ENCODE measurements around the gene SSBP2.

The SSBP2 gene

GRCh38 chr5:81776258-81776657, 25.4 kb upstream of the SSBP2 start:
- no peaks in the 10 kb centered on the region for H3K27me3 Mint-ChIP-seq
- no peak for ATAC-seq
- H3K4me1 Mint-ChIP-seq: peaks cover 20% of the 10 kb centered on the region

GRCh38 chr5:81774374-81774773, 23.5 kb upstream of the SSBP2 start:
- no peaks in the 10 kb centered on the region for H3K27me3 Mint-ChIP-seq

More at GRCh38 chr5:81776258-81776657, 25.4 kb upstream of the SSBP2 start:
- no peaks in the 10 kb centered on the region for H3K9me3 Mint-ChIP-seq
- no peak overlapping the region for H3K27ac Mint-ChIP-seq
- DNase-seq: no peak
- H3K4me3 Mint-ChIP-seq: no peak overlapping the region

GRCh38 chr5:81773574-81773973, 22.7 kb upstream of the SSBP2 start:
- DNase-seq: no peak
- Mint-ChIP-seq H3K4me3 (no peak overlapping the region), H3K4me1 (peaks cover 5% of the 10 kb centered on the region), H3K9me3 (peaks cover 0 to 7% of the 10 kb centered on the region in 2 donors), H3K27me3 (no peaks in the 10 kb centered on the region), H3K27ac (no peak overlapping the region)
- ATAC-seq: no peak

More at GRCh38 chr5:81774374-81774773, 23.5 kb upstream of the SSBP2 start:
- DNase-seq (no peak), ATAC-seq (no peak)
- no peak overlapping the region for H3K4me3 Mint-ChIP-seq
- peaks cover 11% of the 10 kb centered on the region for H3K4me1 Mint-ChIP-seq
- no peak overlapping the region for H3K27ac Mint-ChIP-seq
- peaks cover 0 to 7% of the 10 kb centered on the region in 2 donors for H3K9me3 Mint-ChIP-seq

GRCh38 chr5:81773161-81773560, 22.3 kb upstream of the SSBP2 start:
- Mint-ChIP-seq H3K27me3 (no peaks in the 10 kb centered on the region), H3K4me3 (no peak overlapping the region), H3K9me3 (peaks cover 0 to 7% of the 10 kb centered on the region in 2 donors), H3K27ac (peak overlapping the region in 1 of 2 donors; percentile 42), H3K4me1 (peaks cover under 1% of the 10 kb centered on the region)
- ATAC-seq: no peak
- DNase-seq: no peak

- Mint-ChIP-seq H3K27me3 (no peaks in the 10 kb centered on the region), H3K4me1 (no peaks in the 10 kb centered on the region), H3K27ac (no peak overlapping the region), H3K4me3 (no peak overlapping the region), H3K9me3 (peaks cover 0 to 7% of the 10 kb centered on the region in 2 donors)
- DNase-seq (no peak), ATAC-seq (no peak)
Measured at GRCh38 chr5:81772488-81772887, 21.6 kb upstream of the SSBP2 start.

- peaks cover 0 to 7% of the 10 kb centered on the region in 2 donors for H3K9me3 Mint-ChIP-seq
- H3K27ac Mint-ChIP-seq: no peak overlapping the region
- H3K27me3 Mint-ChIP-seq: no peaks in the 10 kb centered on the region
- ATAC-seq (no peak), DNase-seq (no peak)
- H3K4me1 Mint-ChIP-seq: no peaks in the 10 kb centered on the region
- H3K4me3 Mint-ChIP-seq: no peak overlapping the region
Measured at GRCh38 chr5:81768935-81769452, 18.1 kb upstream of the SSBP2 start.

GRCh38 chr5:81767938-81768337, 17.0 kb upstream of the SSBP2 start:
- DNase-seq (no peak), ATAC-seq (no peak)
- Mint-ChIP-seq H3K27ac (no peak overlapping the region), H3K4me1 (no peaks in the 10 kb centered on the region), H3K9me3 (peaks cover 0 to 7% of the 10 kb centered on the region in 2 donors), H3K27me3 (no peaks in the 10 kb centered on the region), H3K4me3 (no peak overlapping the region)

GRCh38 chr5:81767097-81767496, 16.2 kb upstream of the SSBP2 start:
- Mint-ChIP-seq H3K4me1 (no peaks in the 10 kb centered on the region), H3K27me3 (no peaks in the 10 kb centered on the region), H3K27ac (no peak overlapping the region), H3K9me3 (peaks cover 0 to 7% of the 10 kb centered on the region in 2 donors), H3K4me3 (no peak overlapping the region)
- DNase-seq (no peak), ATAC-seq (no peak)

- Mint-ChIP-seq H3K27me3 (no peaks in the 10 kb centered on the region), H3K4me1 (no peaks in the 10 kb centered on the region), H3K4me3 (no peak overlapping the region), H3K9me3 (peaks cover 0 to 7% of the 10 kb centered on the region in 2 donors), H3K27ac (no peak overlapping the region)
- no peak for ATAC-seq
- no peak for DNase-seq
Measured at GRCh38 chr5:81766611-81767010, 15.7 kb upstream of the SSBP2 start.

- H3K27ac Mint-ChIP-seq: no peak overlapping the region
- no peak for ATAC-seq
Measured at GRCh38 chr5:81763294-81763928, 12.5 kb upstream of the SSBP2 start.

GRCh38 chr5:81762853-81763252, 12.0 kb upstream of the SSBP2 start:
- Mint-ChIP-seq H3K27ac (no peak overlapping the region), H3K9me3 (no peaks in the 10 kb centered on the region), H3K4me3 (no peak overlapping the region), H3K27me3 (no peaks in the 10 kb centered on the region), H3K4me1 (peaks cover 7% of the 10 kb centered on the region)
- ATAC-seq (no peak), DNase-seq (no peak)

More at GRCh38 chr5:81763294-81763928, 12.5 kb upstream of the SSBP2 start:
- peaks cover 7% of the 10 kb centered on the region for H3K4me1 Mint-ChIP-seq
- H3K27me3 Mint-ChIP-seq: no peaks in the 10 kb centered on the region
- no peak overlapping the region for H3K4me3 Mint-ChIP-seq
- DNase-seq: no peak
- H3K9me3 Mint-ChIP-seq: no peaks in the 10 kb centered on the region

- Mint-ChIP-seq H3K4me1 (peaks cover 7% of the 10 kb centered on the region), H3K9me3 (no peaks in the 10 kb centered on the region), H3K4me3 (no peak overlapping the region), H3K27ac (no peak overlapping the region), H3K27me3 (no peaks in the 10 kb centered on the region)
- DNase-seq: no peak
- no peak for ATAC-seq
Measured at GRCh38 chr5:81762401-81762800, 11.5 kb upstream of the SSBP2 start.

- Mint-ChIP-seq H3K9me3 (no peaks in the 10 kb centered on the region), H3K27ac (no peak overlapping the region), H3K27me3 (no peaks in the 10 kb centered on the region), H3K4me1 (peaks cover 7% of the 10 kb centered on the region), H3K4me3 (no peak overlapping the region)
- DNase-seq: no peak
- no peak for ATAC-seq
Measured at GRCh38 chr5:81761970-81762369, 11.1 kb upstream of the SSBP2 start.

GRCh38 chr5:81761270-81761669, 10.4 kb upstream of the SSBP2 start:
- Mint-ChIP-seq H3K27ac (no peak overlapping the region), H3K4me3 (no peak overlapping the region), H3K27me3 (no peaks in the 10 kb centered on the region), H3K4me1 (peaks cover 7% of the 10 kb centered on the region), H3K9me3 (no peaks in the 10 kb centered on the region)
- ATAC-seq (no peak), DNase-seq (no peak)

GRCh38 chr5:81760521-81760920, 9.6 kb upstream of the SSBP2 start:
- no peak for DNase-seq
- H3K4me1 Mint-ChIP-seq: peaks cover 7% of the 10 kb centered on the region

GRCh38 chr5:81759632-81760005, 8.7 kb upstream of the SSBP2 start:
- Mint-ChIP-seq H3K27me3 (no peaks in the 10 kb centered on the region), H3K4me3 (no peak overlapping the region), H3K27ac (no peak overlapping the region), H3K9me3 (no peaks in the 10 kb centered on the region), H3K4me1 (peaks cover 7% of the 10 kb centered on the region)
- ATAC-seq (no peak), DNase-seq (no peak)

More at GRCh38 chr5:81760521-81760920, 9.6 kb upstream of the SSBP2 start:
- ATAC-seq: no peak
- no peaks in the 10 kb centered on the region for H3K27me3 Mint-ChIP-seq
- H3K27ac Mint-ChIP-seq: no peak overlapping the region
- no peak overlapping the region for H3K4me3 Mint-ChIP-seq
- H3K9me3 Mint-ChIP-seq: no peaks in the 10 kb centered on the region

- H3K27ac Mint-ChIP-seq: no peak overlapping the region
- DNase-seq (no peak), ATAC-seq (no peak)
- H3K4me1 Mint-ChIP-seq: peaks cover 7% of the 10 kb centered on the region
- no peaks in the 10 kb centered on the region for H3K9me3 Mint-ChIP-seq
- H3K27me3 Mint-ChIP-seq: peaks cover 4% of the 10 kb centered on the region
- no peak overlapping the region for H3K4me3 Mint-ChIP-seq
Measured at GRCh38 chr5:81757404-81757803, 6.5 kb upstream of the SSBP2 start.
